Parathyroid adenoma (tissue), 2 donors: ENCODE results near the gene ITIH1.

Experiments used
- H2AFZ ChIP-seq: fragments of 300-600 bp; sonication (generic); one replicate; pipeline ENCODE4 v1.7.0; 2017; ENCODE audit warnings: antibody characterized with exemption, mild to moderate bottlenecking
- H3K27ac ChIP-seq: fragments of 300-600 bp; sonication (generic); one replicate; pipeline ENCODE4 v1.7.0; 2017
- H3K27me3 ChIP-seq: fragments of 300-600 bp; sonication (generic); one replicate; pipeline ENCODE4 v1.7.0; 2017; ENCODE audit warnings: low read length; ENCODE audit not compliant: control insufficient read depth, insufficient read depth
- H3K36me3 ChIP-seq: fragments of 300-600 bp; sonication (generic); one replicate; pipeline ENCODE4 v1.7.0; 2017; ENCODE audit warnings: low read length; ENCODE audit not compliant: control insufficient read depth, insufficient read depth
- H3K4me1 ChIP-seq: fragments of 300-600 bp; sonication (generic); one replicate; pipeline ENCODE4 v1.7.0; 2017; ENCODE audit warnings: control low read depth
- H3K4me2 ChIP-seq: fragments of 300-600 bp; sonication (generic); one replicate; pipeline ENCODE4 v1.7.0; 2017; ENCODE audit warnings: low read length
- H3K4me3 ChIP-seq: fragments of 300-600 bp; sonication (generic); one replicate; pipeline ENCODE4 v1.7.0; 2017; ENCODE audit warnings: low read depth, low read length
- H3K79me2 ChIP-seq: fragments of 300-600 bp; sonication (generic); one replicate; pipeline ENCODE4 v1.7.0; 2017; ENCODE audit warnings: control low read depth
- H3K9ac ChIP-seq: fragments of 300-600 bp; sonication (generic); one replicate; pipeline ENCODE4 v1.7.0; 2017; ENCODE audit warnings: mild to moderate bottlenecking
- H3K9me3 ChIP-seq: fragments of 300-600 bp; sonication (generic); one replicate; pipeline ENCODE4 v1.7.0; 2017; ENCODE audit warnings: low read length; ENCODE audit not compliant: control insufficient read depth
- CTCF ChIP-seq: fragments of 300-600 bp; sonication (generic); IDR thresholded peaks from one replicate; pipeline ENCODE4 v1.7.0; 2017; ENCODE audit warnings: antibody characterized with exemption, mild to moderate bottlenecking
- donor health status: primary hyperparathyroidism.

ITIH1 gene

GRCh38 chr3:52835766-52836470 is 58.5 kb downstream of the ITIH1 start:
- no peaks in the 10 kb centered on the region for H3K27me3 ChIP-seq
- H3K4me1 ChIP-seq = no peaks in the 10 kb centered on the region
- no peak overlapping the region for H3K4me2 ChIP-seq
- no peak overlapping the region for H3K9ac ChIP-seq
- H3K4me3 ChIP-seq = no peak overlapping the region
- TF ChIP-seq CTCF = no peak
- H3K27ac ChIP-seq = no peak overlapping the region
- no peaks in the 10 kb centered on the region for H3K36me3 ChIP-seq
- no peaks in the 10 kb centered on the region for H3K9me3 ChIP-seq
- H3K79me2 ChIP-seq = no peaks in the 10 kb centered on the region
- no peak overlapping the region for H2AFZ ChIP-seq

- Histone ChIP-seq H3K9ac (no peak overlapping the region), H3K4me2 (no peak overlapping the region), H2AFZ (no peak overlapping the region), H3K27me3 (no peaks in the 10 kb centered on the region), H3K36me3 (no peaks in the 10 kb centered on the region), H3K79me2 (no peaks in the 10 kb centered on the region), H3K27ac (no peak overlapping the region), H3K4me3 (no peak overlapping the region), H3K4me1 (no peaks in the 10 kb centered on the region), H3K9me3 (no peaks in the 10 kb centered on the region)
- no peak for TF ChIP-seq CTCF
Measured at GRCh38 chr3:52836471-52836845, 59.1 kb downstream of the ITIH1 start.

GRCh38 chr3:52836986-52837385 is 59.6 kb downstream of the ITIH1 start:
- no peak overlapping the region for H3K27ac ChIP-seq
- H3K4me2 ChIP-seq = no peak overlapping the region
- H3K4me3 ChIP-seq = no peak overlapping the region
- no peaks in the 10 kb centered on the region for H3K27me3 ChIP-seq
- TF ChIP-seq CTCF = no peak
- H2AFZ ChIP-seq = no peak overlapping the region
- no peaks in the 10 kb centered on the region for H3K9me3 ChIP-seq
- no peaks in the 10 kb centered on the region for H3K79me2 ChIP-seq
- no peak overlapping the region for H3K9ac ChIP-seq
- H3K36me3 ChIP-seq = no peaks in the 10 kb centered on the region
- no peaks in the 10 kb centered on the region for H3K4me1 ChIP-seq

- no peak overlapping the region for H2AFZ ChIP-seq
- H3K36me3 ChIP-seq = no peaks in the 10 kb centered on the region
- no peak overlapping the region for H3K27ac ChIP-seq
Measured at GRCh38 chr3:52838561-52839267, 61.3 kb downstream of the ITIH1 start.

More at GRCh38 chr3:52838561-52839267, 61.3 kb downstream of the ITIH1 start:
- TF ChIP-seq CTCF = no peak
- no peaks in the 10 kb centered on the region for H3K4me1 ChIP-seq
- no peaks in the 10 kb centered on the region for H3K79me2 ChIP-seq
- no peak overlapping the region for H3K9ac ChIP-seq
- no peaks in the 10 kb centered on the region for H3K27me3 ChIP-seq
- H3K9me3 ChIP-seq = no peaks in the 10 kb centered on the region
- no peak overlapping the region for H3K4me2 ChIP-seq
- no peak overlapping the region for H3K4me3 ChIP-seq
